Measurements from ENCODE around the gene TNRC6A. TPM values are rescaled to one million over a fixed set of nuclear protein-coding genes. Genes with fewer than 3 reads are reported as not detected.
"Not testable (repeated sequence)": the region's sequence is repeated elsewhere in the genome, so short reads cannot be mapped to it uniquely, and the experiment has no call there.

Gene TNRC6A
- total and polyA plus RNA-seq, 2 experiments from 2014 or later: 12.5 to 13.1 TPM

GRCh38 chr16:24700549-24701392, 28.7 kb upstream of the TNRC6A start:
- H3K4me2 ChIP-seq (ENCODE audit: unreplicated experiment): peak overlapping the region; percentile 73
- no peaks in the 10 kb centered on the region for H3K36me3 ChIP-seq (ENCODE audit: low read depth)
- in situ Hi-C loops (cut with MboI): no loop called here
- H3K4me3 ChIP-seq: peak overlapping the region; percentile 57
- H2AFZ ChIP-seq: peak overlapping the region; percentile 76
- DNase-seq: peak; percentile 99
- WGBS, 2 experiments (ENCODE audit: low coverage in 1 of 2, low lambda C conversion rate in 2 of 2, missing lambda C conversion rate in 2 of 2): 23 to 27% methylated on average over 11 of the region's 11 CpGs
- H3K9me2 ChIP-seq (ENCODE audit: insufficient read depth): no peaks in the 10 kb centered on the region
- H3K9me3 ChIP-seq (ENCODE audit: low read depth): no peaks in the 10 kb centered on the region
- H3K27ac ChIP-seq: peak overlapping the region; percentile 83
- peak overlapping the region; percentile 56 for H3K9ac ChIP-seq
- no peaks in the 10 kb centered on the region for H3K79me2 ChIP-seq (ENCODE audit: insufficient read depth)
- TF ChIP-seq EZH2 (IDR thresholded peaks at IDR 0.05; ENCODE audit: insufficient read depth, poor library complexity, severe bottlenecking) (no peak), EZH2phosphoT487 (IDR thresholded peaks at IDR 0.05; ENCODE audit: insufficient read depth, low read depth) (no peak)
- H3F3A ChIP-seq (ENCODE audit: insufficient read depth): peaks cover 16% of the 10 kb centered on the region
- peaks cover 20% of the 10 kb centered on the region for H3K4me1 ChIP-seq (ENCODE audit: insufficient read depth)
- H4K20me1 ChIP-seq (ENCODE audit: insufficient read depth): no peaks in the 10 kb centered on the region
- H3K27me3 ChIP-seq (replicated peaks; ENCODE audit: insufficient read depth): no peaks in the 10 kb centered on the region

- peak overlapping the region; percentile 57 for H3K4me3 ChIP-seq
- peaks cover 16% of the 10 kb centered on the region for H3F3A ChIP-seq (ENCODE audit: insufficient read depth)
- peak overlapping the region; percentile 73 for H3K4me2 ChIP-seq (ENCODE audit: unreplicated experiment)
- peak overlapping the region; percentile 56 for H3K9ac ChIP-seq
- no peaks in the 10 kb centered on the region for H3K27me3 ChIP-seq (replicated peaks; ENCODE audit: insufficient read depth)
- peaks cover 20% of the 10 kb centered on the region for H3K4me1 ChIP-seq (ENCODE audit: insufficient read depth)
- no peaks in the 10 kb centered on the region for H3K36me3 ChIP-seq (ENCODE audit: low read depth)
- TF ChIP-seq EZH2 (IDR thresholded peaks at IDR 0.05; ENCODE audit: insufficient read depth, poor library complexity, severe bottlenecking) (no peak), EZH2phosphoT487 (IDR thresholded peaks at IDR 0.05; ENCODE audit: insufficient read depth, low read depth) (no peak)
- peak; percentile 47 for DNase-seq
- in situ Hi-C loops (cut with MboI): no loop called here
- no peaks in the 10 kb centered on the region for H3K9me3 ChIP-seq (ENCODE audit: low read depth)
- H3K27ac ChIP-seq: peak overlapping the region; percentile 83
- H4K20me1 ChIP-seq (ENCODE audit: insufficient read depth): no peaks in the 10 kb centered on the region
- peak overlapping the region; percentile 76 for H2AFZ ChIP-seq
- H3K79me2 ChIP-seq (ENCODE audit: insufficient read depth): no peaks in the 10 kb centered on the region
- 3 to 4% methylated on average over 5 of the region's 5 CpGs for WGBS, 2 experiments (ENCODE audit: low coverage in 1 of 2, low lambda C conversion rate in 2 of 2, missing lambda C conversion rate in 2 of 2)
- no peaks in the 10 kb centered on the region for H3K9me2 ChIP-seq (ENCODE audit: insufficient read depth)
These were observed 27.9 kb upstream of the TNRC6A start for GRCh38 chr16:24701521-24701951.

DNA sequence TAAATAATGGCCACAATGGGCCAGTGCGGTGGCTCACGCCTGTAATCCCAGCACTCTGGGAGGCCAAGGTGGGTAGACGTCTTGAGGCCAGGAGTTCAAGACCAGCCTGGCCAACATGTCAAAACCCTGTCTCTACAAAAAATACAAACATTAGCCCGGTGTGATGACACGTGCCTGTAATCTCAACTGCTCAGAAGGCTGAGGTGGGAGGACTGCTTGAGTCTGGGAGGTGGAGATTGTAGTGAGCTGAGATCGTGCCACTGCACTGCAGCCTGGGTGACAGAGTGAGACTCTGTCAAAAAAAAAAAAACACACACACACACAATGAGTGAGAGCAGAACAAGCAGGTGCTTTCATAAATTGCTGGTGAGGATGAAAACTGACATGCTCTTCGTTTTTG, 21.7 kb upstream of the TNRC6A start:
- H4K20me1 ChIP-seq (ENCODE audit: insufficient read depth); H3K9ac ChIP-seq; H3K4me2 ChIP-seq (ENCODE audit: unreplicated experiment); H2AFZ ChIP-seq; H3K4me3 ChIP-seq; H3F3A ChIP-seq (ENCODE audit: insufficient read depth); H3K36me3 ChIP-seq (ENCODE audit: low read depth); H3K4me1 ChIP-seq (ENCODE audit: insufficient read depth); H3K9me2 ChIP-seq (ENCODE audit: insufficient read depth); H3K27me3 ChIP-seq (replicated peaks; ENCODE audit: insufficient read depth); DNase-seq; H3K79me2 ChIP-seq (ENCODE audit: insufficient read depth); in situ Hi-C loops (cut with MboI); H3K9me3 ChIP-seq (ENCODE audit: low read depth); H3K27ac ChIP-seq: not testable (repeated sequence)
- WGBS, 2 experiments (ENCODE audit: low coverage in 1 of 2, low lambda C conversion rate in 2 of 2, missing lambda C conversion rate in 2 of 2): 73% methylated on average over 7 of the region's 7 CpGs

- H3K9me2 ChIP-seq (ENCODE audit: insufficient read depth): no peaks in the 10 kb centered on the region
- no peak overlapping the region for H3K27ac ChIP-seq
- H3K36me3 ChIP-seq (ENCODE audit: low read depth): no peaks in the 10 kb centered on the region
- H2AFZ ChIP-seq: no peak overlapping the region
- H3K9ac ChIP-seq: no peak overlapping the region
- in situ Hi-C loops (cut with MboI): no loop called here
- H3K4me1 ChIP-seq (ENCODE audit: insufficient read depth): no peaks in the 10 kb centered on the region
- no peaks in the 10 kb centered on the region for H4K20me1 ChIP-seq (ENCODE audit: insufficient read depth)
- no peaks in the 10 kb centered on the region for H3K9me3 ChIP-seq (ENCODE audit: low read depth)
- peak; percentile 27 for DNase-seq
- H3K4me2 ChIP-seq (ENCODE audit: unreplicated experiment): no peak overlapping the region
- no peaks in the 10 kb centered on the region for H3K79me2 ChIP-seq (ENCODE audit: insufficient read depth)
- H3F3A ChIP-seq (ENCODE audit: insufficient read depth): no peaks in the 10 kb centered on the region
- no peak for TF ChIP-seq EZH2 (IDR thresholded peaks at IDR 0.05; ENCODE audit: insufficient read depth, poor library complexity, severe bottlenecking)
- no peaks in the 10 kb centered on the region for H3K27me3 ChIP-seq (replicated peaks; ENCODE audit: insufficient read depth)
- no peak overlapping the region for H3K4me3 ChIP-seq
These were observed 16.1 kb upstream of the TNRC6A start for GRCh38 chr16:24713379-24713778.

GRCh38 chr16:24717411-24717810, 12.0 kb upstream of the TNRC6A start:
- 37 to 48% methylated on average over 6 of the region's 6 CpGs for WGBS, 2 experiments (ENCODE audit: low coverage in 1 of 2, low lambda C conversion rate in 2 of 2, missing lambda C conversion rate in 2 of 2)
- no peaks in the 10 kb centered on the region for H3K9me2 ChIP-seq (ENCODE audit: insufficient read depth)
- no peaks in the 10 kb centered on the region for H3K27me3 ChIP-seq (replicated peaks; ENCODE audit: insufficient read depth)
- H3K4me2 ChIP-seq (ENCODE audit: unreplicated experiment): no peak overlapping the region
- TF ChIP-seq EZH2 (IDR thresholded peaks at IDR 0.05; ENCODE audit: insufficient read depth, poor library complexity, severe bottlenecking) (no peak), EZH2phosphoT487 (IDR thresholded peaks at IDR 0.05; ENCODE audit: insufficient read depth, low read depth) (no peak)
- no peaks in the 10 kb centered on the region for H3K9me3 ChIP-seq (ENCODE audit: low read depth)
- H3F3A ChIP-seq (ENCODE audit: insufficient read depth): no peaks in the 10 kb centered on the region
- H3K27ac ChIP-seq: no peak overlapping the region
- no peaks in the 10 kb centered on the region for H3K4me1 ChIP-seq (ENCODE audit: insufficient read depth)
- no peak overlapping the region for H3K9ac ChIP-seq
- no peaks in the 10 kb centered on the region for H3K79me2 ChIP-seq (ENCODE audit: insufficient read depth)
- DNase-seq: peak; percentile 70
- in situ Hi-C loops (cut with MboI): no loop called here
- no peaks in the 10 kb centered on the region for H3K36me3 ChIP-seq (ENCODE audit: low read depth)
- H4K20me1 ChIP-seq (ENCODE audit: insufficient read depth): no peaks in the 10 kb centered on the region
- H2AFZ ChIP-seq: no peak overlapping the region
- no peak overlapping the region for H3K4me3 ChIP-seq
